NCI-H510A (cell line): ENCODE measurements around the gene PSPN.

Experiments used
- DNase-seq: peaks from one replicate; lab custom pipeline; 2025; lab: John Stamatoyannopoulos, UW

PSPN gene

GRCh38 chr19:6375411-6376010 lies at the start of gene PSPN:
TSS of gene PSPN (minus strand) at chr19:6375933. CDS start at chr19:6375849, 84 bp downstream.
- DNase-seq, result no peak

- DNase-seq, result peak; percentile 99
Observed at GRCh38 chr19:6424939-6425731, 49.4 kb upstream of the PSPN start.

GRCh38 chr19:6424195-6424938 lies 48.6 kb upstream of the PSPN start, which contains the start of gene KHSRP:
TSS of gene KHSRP (minus strand) at chr19:6424811. CDS start at chr19:6424701, 110 bp downstream.
- DNase-seq, result no peak

- no peak for DNase-seq
Observed at GRCh38 chr19:6423499-6424194, 47.9 kb upstream of the PSPN start.

- no peak for DNase-seq
Observed at GRCh38 chr19:6421075-6422014, 45.6 kb upstream of the PSPN start.

GRCh38 chr19:6418562-6418932 lies 42.8 kb upstream of the PSPN start:
- no peak for DNase-seq

GRCh38 chr19:6417713-6418561 lies 42.2 kb upstream of the PSPN start:
- DNase-seq, result no peak

- DNase-seq, result no peak
Observed at GRCh38 chr19:6416658-6417405, 41.1 kb upstream of the PSPN start.

GRCh38 chr19:6415591-6416190 lies 40.0 kb upstream of the PSPN start:
- no peak for DNase-seq

GRCh38 chr19:6414793-6415590 lies 39.3 kb upstream of the PSPN start:
- DNase-seq, result no peak

- DNase-seq, result no peak
Observed at GRCh38 chr19:6413721-6414643, 38.2 kb upstream of the PSPN start.

GRCh38 chr19:6413291-6413690 lies 37.6 kb upstream of the PSPN start:
- DNase-seq, result no peak

- DNase-seq, result no peak
Observed at GRCh38 chr19:6412447-6413091, 36.8 kb upstream of the PSPN start.

GRCh38 chr19:6412061-6412446 lies 36.3 kb upstream of the PSPN start:
- DNase-seq, result no peak

GRCh38 chr19:6409346-6409745 lies 33.6 kb upstream of the PSPN start:
- no peak for DNase-seq

GRCh38 chr19:6406401-6406800 lies 30.7 kb upstream of the PSPN start:
- no peak for DNase-seq
